ENCODE measurements around the gene ATAD1. TPM values are rescaled to one million over a fixed set of nuclear protein-coding genes. Genes with fewer than 3 reads are reported as not detected.

Gene ATAD1
- total and polyA plus RNA-seq, 9 of the 15 experiments (the other 6 are each of a cell fraction or from before 2014, with no cell fraction given): 11.3 to 33.8 (median 27.3) TPM

DNA sequence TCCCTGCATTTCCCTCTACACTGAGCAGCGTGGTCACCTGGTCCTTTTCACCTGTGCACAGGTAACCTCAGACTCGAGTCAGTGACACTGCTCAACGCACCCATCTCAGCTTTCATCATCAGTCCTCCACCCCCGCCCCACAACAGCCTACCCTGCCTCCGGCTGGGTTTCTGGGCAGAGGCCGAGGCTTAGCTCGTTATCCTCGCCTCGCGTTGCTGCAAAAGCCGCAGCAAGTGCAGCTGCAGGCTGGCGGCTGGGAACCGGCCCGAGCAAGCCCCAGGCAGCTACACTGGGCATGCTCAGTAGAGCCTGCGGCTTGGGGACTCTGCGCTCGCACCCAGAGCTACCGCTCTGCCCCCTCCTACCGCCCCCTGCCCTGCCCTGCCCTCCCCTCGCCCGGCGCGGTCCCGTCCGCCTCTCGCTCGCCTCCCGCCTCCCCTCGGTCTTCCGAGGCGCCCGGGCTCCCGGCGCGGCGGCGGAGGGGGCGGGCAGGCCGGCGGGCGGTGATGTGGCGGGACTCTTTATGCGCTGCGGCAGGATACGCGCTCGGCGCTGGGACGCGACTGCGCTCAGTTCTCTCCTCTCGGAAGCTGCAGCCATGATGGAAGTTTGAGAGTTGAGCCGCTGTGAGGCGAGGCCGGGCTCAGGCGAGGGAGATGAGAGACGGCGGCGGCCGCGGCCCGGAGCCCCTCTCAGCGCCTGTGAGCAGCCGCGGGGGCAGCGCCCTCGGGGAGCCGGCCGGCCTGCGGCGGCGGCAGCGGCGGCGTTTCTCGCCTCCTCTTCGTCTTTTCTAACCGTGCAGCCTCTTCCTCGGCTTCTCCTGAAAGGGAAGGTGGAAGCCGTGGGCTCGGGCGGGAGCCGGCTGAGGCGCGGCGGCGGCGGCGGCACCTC is 45.3 kb upstream of the ATAD1 start, which contains the start of the genes KLLN and PTEN:
TSS of gene KLLN (minus strand) at position 481 of the 891 bp plus-strand sequence. CDS start 1,046 bp downstream, outside the sequence.
TSS of gene PTEN (plus strand) at position 573 of the 891 bp plus-strand sequence. CDS start 845 bp downstream, outside the sequence.
- H3K4me1 ChIP-seq (replicated peaks in 1 of 2; ENCODE audit: control insufficient read depth in 2 of 2, insufficient read depth in 2 of 2, low read length in 2 of 2): peaks cover 3 to 11% of the 10 kb centered on the region in 2 experiments; a peak in 4 of 5 replicates
- peak; percentile 67 for FAIRE-seq
- in situ Hi-C loops (cut with MboI) (loop anchor here (25.0 kb wide), 1 partner anchor 224 kb away; no protein-coding TSS in a partner anchor), intact Hi-C loops (cut with micrococcal nuclease) (loop anchor here (5.0 kb wide), 2 partner anchors 46 to 524 kb away; partner anchors contain the start of gene ATAD1)
- WGBS (ENCODE audit: insufficient coverage, low coverage, missing lambda C conversion rate): 0% methylated on average over 12 of the region's 89 CpGs
- peak within 1 kb of the TSS; percentile 88 for H3K4me3 ChIP-seq
- ATAC-seq: peak; percentile 62
- peaks cover 11% of the 10 kb centered on the region; the same call in 1 of the 2 replicates for H4K20me1 ChIP-seq (replicated peaks; ENCODE audit: control insufficient read depth, insufficient read depth, low read length)
- DNase-seq (ENCODE audit: extremely low read depth in 1 of 4, low spot score in 3 of 4): peak; percentile 62 to 84 (median 71)
- 0 out of 3 replicates have a peak, but pooled peaks cover 2% of the 10 kb centered on the region for H3K36me3 ChIP-seq (ENCODE audit: control insufficient read depth, insufficient read depth, low read length)
- H3K27me3 ChIP-seq (ENCODE audit: control insufficient read depth in 2 of 2, insufficient read depth in 2 of 2, low read length in 2 of 2): no peaks in the 10 kb centered on the region
- peak within 1 kb of the TSS; percentile 88 for H3K4me2 ChIP-seq (ENCODE audit: insufficient read depth, low read length)
- ChIA-PET POLR2A (interaction anchor here (0.7 to 2.6 kb wide), 8 partner anchors 9 to 44 kb away, joined by 3 to 11 read pairs (median 3); no protein-coding TSS in a partner anchor), CTCF (ENCODE audit: low intra/inter-chr PET ratio) (interaction anchor here (0.7 kb wide), 1 partner anchor 9 kb away, joined by 3 read pairs; no protein-coding TSS in a partner anchor)
- no peaks in the 10 kb centered on the region for H3K9me1 ChIP-seq (ENCODE audit: control insufficient read depth, insufficient read depth, low read length)
- peak within 1 kb of the TSS; percentile 79 for H3K27ac ChIP-seq (ENCODE audit: extremely low read depth, low read depth, low read length)
- H3K79me2 ChIP-seq (ENCODE audit: control insufficient read depth, insufficient read depth, low read length): peaks cover 47% of the 10 kb centered on the region
- H2AFZ ChIP-seq (ENCODE audit: low read depth, low read length): peak within 1 kb of the TSS; percentile 98
- BruUV-seq (replicated peaks): TSS peak; percentile 47
- H3K9ac ChIP-seq (ENCODE audit: insufficient read depth in 1 of 2, low read depth in 2 of 2, low read length in 2 of 2): peak within 1 kb of the TSS; percentile 78 to 90
- H3K9me3 ChIP-seq (replicated peaks; ENCODE audit: control insufficient read depth, insufficient read depth, low read depth, low read length): no peaks in the 10 kb centered on the region
- TF ChIP-seq PCBP1 (IDR thresholded peaks at IDR 0.05; ENCODE audit: low read depth, low read length, poor library complexity, severe bottlenecking) (peak; percentile 98), DMBX1 (CRISPR knock-in tag; IDR thresholded peaks at IDR 0.05; ENCODE audit: borderline replicate concordance) (no peak), PHF8 (IDR thresholded peaks at IDR 0.05; ENCODE audit: borderline replicate concordance, low read length) (peak; percentile 72; the same call in 1 of the 2 replicates), ZFX (CRISPR knock-in tag; IDR thresholded peaks at IDR 0.05) (peak; percentile 42; the same call in 1 of the 2 replicates), MTA1 (IDR thresholded peaks at IDR 0.05; ENCODE audit: borderline replicate concordance) (no peak), BHLHE40 (IDR thresholded peaks at IDR 0.05; ENCODE audit: low read length) (peak; percentile 67; the same call in 1 of the 2 replicates), FOXJ3 (CRISPR knock-in tag; IDR thresholded peaks at IDR 0.05) (no peak)
- TF ChIP-seq, protein P1, sequence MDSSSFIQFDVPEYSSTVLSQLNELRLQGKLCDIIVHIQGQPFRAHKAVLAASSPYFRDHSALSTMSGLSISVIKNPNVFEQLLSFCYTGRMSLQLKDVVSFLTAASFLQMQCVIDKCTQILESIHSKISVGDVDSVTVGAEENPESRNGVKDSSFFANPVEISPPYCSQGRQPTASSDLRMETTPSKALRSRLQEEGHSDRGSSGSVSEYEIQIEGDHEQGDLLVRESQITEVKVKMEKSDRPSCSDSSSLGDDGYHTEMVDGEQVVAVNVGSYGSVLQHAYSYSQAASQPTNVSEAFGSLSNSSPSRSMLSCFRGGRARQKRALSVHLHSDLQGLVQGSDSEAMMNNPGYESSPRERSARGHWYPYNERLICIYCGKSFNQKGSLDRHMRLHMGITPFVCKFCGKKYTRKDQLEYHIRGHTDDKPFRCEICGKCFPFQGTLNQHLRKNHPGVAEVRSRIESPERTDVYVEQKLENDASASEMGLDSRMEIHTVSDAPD (CRISPR knock-in tag; IDR thresholded peaks at IDR 0.05): no peak
- TF ChIP-seq, protein P2, sequence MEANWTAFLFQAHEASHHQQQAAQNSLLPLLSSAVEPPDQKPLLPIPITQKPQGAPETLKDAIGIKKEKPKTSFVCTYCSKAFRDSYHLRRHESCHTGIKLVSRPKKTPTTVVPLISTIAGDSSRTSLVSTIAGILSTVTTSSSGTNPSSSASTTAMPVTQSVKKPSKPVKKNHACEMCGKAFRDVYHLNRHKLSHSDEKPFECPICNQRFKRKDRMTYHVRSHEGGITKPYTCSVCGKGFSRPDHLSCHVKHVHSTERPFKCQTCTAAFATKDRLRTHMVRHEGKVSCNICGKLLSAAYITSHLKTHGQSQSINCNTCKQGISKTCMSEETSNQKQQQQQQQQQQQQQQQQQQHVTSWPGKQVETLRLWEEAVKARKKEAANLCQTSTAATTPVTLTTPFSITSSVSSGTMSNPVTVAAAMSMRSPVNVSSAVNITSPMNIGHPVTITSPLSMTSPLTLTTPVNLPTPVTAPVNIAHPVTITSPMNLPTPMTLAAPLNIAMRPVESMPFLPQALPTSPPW (CRISPR knock-in tag; IDR thresholded peaks at IDR 0.05): peak; percentile 78
- TF ChIP-seq, protein P3, sequence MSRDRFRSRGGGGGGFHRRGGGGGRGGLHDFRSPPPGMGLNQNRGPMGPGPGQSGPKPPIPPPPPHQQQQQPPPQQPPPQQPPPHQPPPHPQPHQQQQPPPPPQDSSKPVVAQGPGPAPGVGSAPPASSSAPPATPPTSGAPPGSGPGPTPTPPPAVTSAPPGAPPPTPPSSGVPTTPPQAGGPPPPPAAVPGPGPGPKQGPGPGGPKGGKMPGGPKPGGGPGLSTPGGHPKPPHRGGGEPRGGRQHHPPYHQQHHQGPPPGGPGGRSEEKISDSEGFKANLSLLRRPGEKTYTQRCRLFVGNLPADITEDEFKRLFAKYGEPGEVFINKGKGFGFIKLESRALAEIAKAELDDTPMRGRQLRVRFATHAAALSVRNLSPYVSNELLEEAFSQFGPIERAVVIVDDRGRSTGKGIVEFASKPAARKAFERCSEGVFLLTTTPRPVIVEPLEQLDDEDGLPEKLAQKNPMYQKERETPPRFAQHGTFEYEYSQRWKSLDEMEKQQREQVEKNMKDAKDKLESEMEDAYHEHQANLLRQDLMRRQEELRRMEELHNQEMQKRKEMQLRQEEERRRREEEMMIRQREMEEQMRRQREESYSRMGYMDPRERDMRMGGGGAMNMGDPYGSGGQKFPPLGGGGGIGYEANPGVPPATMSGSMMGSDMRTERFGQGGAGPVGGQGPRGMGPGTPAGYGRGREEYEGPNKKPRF (IDR thresholded peaks at IDR 0.05; ENCODE audit: low read depth, low read length): no peak
- TF ChIP-seq, protein P4, sequence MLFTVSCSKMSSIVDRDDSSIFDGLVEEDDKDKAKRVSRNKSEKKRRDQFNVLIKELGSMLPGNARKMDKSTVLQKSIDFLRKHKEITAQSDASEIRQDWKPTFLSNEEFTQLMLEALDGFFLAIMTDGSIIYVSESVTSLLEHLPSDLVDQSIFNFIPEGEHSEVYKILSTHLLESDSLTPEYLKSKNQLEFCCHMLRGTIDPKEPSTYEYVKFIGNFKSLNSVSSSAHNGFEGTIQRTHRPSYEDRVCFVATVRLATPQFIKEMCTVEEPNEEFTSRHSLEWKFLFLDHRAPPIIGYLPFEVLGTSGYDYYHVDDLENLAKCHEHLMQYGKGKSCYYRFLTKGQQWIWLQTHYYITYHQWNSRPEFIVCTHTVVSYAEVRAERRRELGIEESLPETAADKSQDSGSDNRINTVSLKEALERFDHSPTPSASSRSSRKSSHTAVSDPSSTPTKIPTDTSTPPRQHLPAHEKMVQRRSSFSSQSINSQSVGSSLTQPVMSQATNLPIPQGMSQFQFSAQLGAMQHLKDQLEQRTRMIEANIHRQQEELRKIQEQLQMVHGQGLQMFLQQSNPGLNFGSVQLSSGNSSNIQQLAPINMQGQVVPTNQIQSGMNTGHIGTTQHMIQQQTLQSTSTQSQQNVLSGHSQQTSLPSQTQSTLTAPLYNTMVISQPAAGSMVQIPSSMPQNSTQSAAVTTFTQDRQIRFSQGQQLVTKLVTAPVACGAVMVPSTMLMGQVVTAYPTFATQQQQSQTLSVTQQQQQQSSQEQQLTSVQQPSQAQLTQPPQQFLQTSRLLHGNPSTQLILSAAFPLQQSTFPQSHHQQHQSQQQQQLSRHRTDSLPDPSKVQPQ (CRISPR knock-in tag; IDR thresholded peaks at IDR 0.05; ENCODE audit: borderline replicate concordance): no peak
